Measurements from ENCODE around the gene C6orf118.

C6orf118 gene

GRCh38 chr6:165308926-165309731, at the start of gene C6orf118:
Gene C6orf118, minus strand, starts transcription at chr6:165309605. Its CDS starts 19 bp downstream, at chr6:165309586.
- DNase-seq = no peak

- no peak for DNase-seq
Observed at GRCh38 chr6:165345700-165346099, 36.3 kb upstream of the C6orf118 start.

- no peak for DNase-seq
Observed at GRCh38 chr6:165340532-165340931, 31.1 kb upstream of the C6orf118 start.

GRCh38 chr6:165325609-165326008, 16.2 kb upstream of the C6orf118 start:
- no peak for DNase-seq

GRCh38 chr6:165321555-165322145, 12.2 kb upstream of the C6orf118 start:
- DNase-seq = no peak

- DNase-seq = no peak
Observed at GRCh38 chr6:165321150-165321549, 11.7 kb upstream of the C6orf118 start.

- DNase-seq = no peak
Observed at GRCh38 chr6:165317723-165318122, 8.3 kb upstream of the C6orf118 start.

- no peak for DNase-seq
Observed at GRCh38 chr6:165306955-165307354, 2.5 kb downstream of the C6orf118 start.

- no peak for DNase-seq
Observed at GRCh38 chr6:165301372-165302246, 7.8 kb downstream of the C6orf118 start.

- no peak for DNase-seq
Observed at GRCh38 chr6:165300422-165300936, 8.9 kb downstream of the C6orf118 start.

GRCh38 chr6:165298875-165299274, 10.5 kb downstream of the C6orf118 start:
- DNase-seq = no peak

GRCh38 chr6:165298402-165298801, 11.0 kb downstream of the C6orf118 start:
- DNase-seq = no peak

GRCh38 chr6:165292657-165293056, 16.7 kb downstream of the C6orf118 start:
- DNase-seq = no peak

GRCh38 chr6:165274611-165275010, 34.8 kb downstream of the C6orf118 start:
- DNase-seq = no peak

- DNase-seq = no peak
Observed at GRCh38 chr6:165272585-165272984, 36.8 kb downstream of the C6orf118 start.

GRCh38 chr6:165268987-165269386, 40.4 kb downstream of the C6orf118 start:
- no peak for DNase-seq

- DNase-seq = no peak
Observed at GRCh38 chr6:165266621-165267020, 42.8 kb downstream of the C6orf118 start.

- no peak for DNase-seq
Observed at GRCh38 chr6:165266191-165266590, 43.2 kb downstream of the C6orf118 start.

- DNase-seq = no peak
Observed at GRCh38 chr6:165260462-165260861, 48.9 kb downstream of the C6orf118 start.

GRCh38 chr6:165249808-165250207, 59.6 kb downstream of the C6orf118 start:
- DNase-seq = no peak

GRCh38 chr6:165245701-165246100, 63.7 kb downstream of the C6orf118 start:
- no peak for DNase-seq

- DNase-seq = no peak
Observed at GRCh38 chr6:165245287-165245686, 64.1 kb downstream of the C6orf118 start.

Measured in suppressor macrophage treated with lipopolysaccharide for 1 hour (primary cell).